ENCODE results near the gene NHSL2.

NHSL2 gene

GRCh38 chrX:72100051-72100755 lies 189.6 kb downstream of the NHSL2 start:
- no peak overlapping the region for H3K27ac Mint-ChIP-seq
- no peak for TF ChIP-seq CTCF (IDR thresholded peaks at IDR 0.05)
- DNase-seq = no peak
- peaks cover 12% of the 10 kb centered on the region for H3K4me1 Mint-ChIP-seq
- peaks cover 11% of the 10 kb centered on the region for H3K27me3 Mint-ChIP-seq (ENCODE audit: low read depth, poor library complexity)
- peaks cover 3% of the 10 kb centered on the region for H3K36me3 Mint-ChIP-seq (ENCODE audit: low read depth)
- no peak overlapping the region for H3K4me3 Mint-ChIP-seq
- H3K9me3 Mint-ChIP-seq = peaks cover 55% of the 10 kb centered on the region

GRCh38 chrX:72100824-72101351 lies 190.2 kb downstream of the NHSL2 start:
- Mint-ChIP-seq H3K36me3 (ENCODE audit: low read depth) (peaks cover 3% of the 10 kb centered on the region), H3K27ac (no peak overlapping the region), H3K4me1 (peaks cover 12% of the 10 kb centered on the region), H3K9me3 (peaks cover 54% of the 10 kb centered on the region), H3K27me3 (ENCODE audit: low read depth, poor library complexity) (peaks cover 11% of the 10 kb centered on the region), H3K4me3 (no peak overlapping the region)
- DNase-seq = no peak
- TF ChIP-seq CTCF (IDR thresholded peaks at IDR 0.05) = no peak

- H3K4me3 Mint-ChIP-seq = no peak overlapping the region
Observed at GRCh38 chrX:72101597-72102037, 191.0 kb downstream of the NHSL2 start.

GRCh38 chrX:72102126-72102525 lies 191.5 kb downstream of the NHSL2 start:
- peaks cover 12% of the 10 kb centered on the region for H3K4me1 Mint-ChIP-seq
- H3K4me3 Mint-ChIP-seq = no peak overlapping the region
- no peak for TF ChIP-seq CTCF (IDR thresholded peaks at IDR 0.05)
- H3K27me3 Mint-ChIP-seq (ENCODE audit: low read depth, poor library complexity) = peaks cover 11% of the 10 kb centered on the region
- H3K9me3 Mint-ChIP-seq = peaks cover 54% of the 10 kb centered on the region
- no peak for DNase-seq
- peaks cover 3% of the 10 kb centered on the region for H3K36me3 Mint-ChIP-seq (ENCODE audit: low read depth)
- no peak overlapping the region for H3K27ac Mint-ChIP-seq

More at GRCh38 chrX:72101597-72102037, 191.0 kb downstream of the NHSL2 start:
- Mint-ChIP-seq H3K9me3 (peaks cover 57% of the 10 kb centered on the region), H3K27me3 (ENCODE audit: low read depth, poor library complexity) (peaks cover 11% of the 10 kb centered on the region), H3K4me1 (peaks cover 12% of the 10 kb centered on the region), H3K27ac (no peak overlapping the region), H3K36me3 (ENCODE audit: low read depth) (peaks cover 3% of the 10 kb centered on the region)
- no peak for TF ChIP-seq CTCF (IDR thresholded peaks at IDR 0.05)
- no peak for DNase-seq

GRCh38 chrX:72102760-72103159 lies 192.1 kb downstream of the NHSL2 start:
- H3K4me1 Mint-ChIP-seq = peaks cover 18% of the 10 kb centered on the region
- TF ChIP-seq CTCF (IDR thresholded peaks at IDR 0.05) = no peak
- no peak overlapping the region for H3K27ac Mint-ChIP-seq
- H3K36me3 Mint-ChIP-seq (ENCODE audit: low read depth) = peaks cover 5% of the 10 kb centered on the region
- H3K4me3 Mint-ChIP-seq = no peak overlapping the region
- no peak for DNase-seq
- H3K27me3 Mint-ChIP-seq (ENCODE audit: low read depth, poor library complexity) = peaks cover 11% of the 10 kb centered on the region
- peaks cover 56% of the 10 kb centered on the region for H3K9me3 Mint-ChIP-seq

GRCh38 chrX:72105436-72105835 lies 194.8 kb downstream of the NHSL2 start:
- no peak overlapping the region for H3K4me3 Mint-ChIP-seq
- peaks cover 27% of the 10 kb centered on the region for H3K4me1 Mint-ChIP-seq

More at GRCh38 chrX:72105436-72105835, 194.8 kb downstream of the NHSL2 start:
- Mint-ChIP-seq H3K9me3 (peaks cover 56% of the 10 kb centered on the region), H3K36me3 (ENCODE audit: low read depth) (peaks cover 5% of the 10 kb centered on the region), H3K27ac (no peak overlapping the region), H3K27me3 (ENCODE audit: low read depth, poor library complexity) (peaks cover 3% of the 10 kb centered on the region)
- no peak for TF ChIP-seq CTCF (IDR thresholded peaks at IDR 0.05)
- DNase-seq = no peak
